GM12874 (cell line): Measurements from ENCODE around the gene MFAP2.
A peak's percentile ranks its signal among the peaks of the same experiment; 100 is the strongest.

ENCODE experiments used
- TF ChIP-seq, protein P1 (sequence below): IDR thresholded peaks from 2 replicates; pipeline ENCODE4 v1.5.1; 2011; ENCODE audit warnings: low read depth, mild to moderate bottlenecking, control low read depth, low read length, moderate library complexity; ENCODE audit not compliant: insufficient read depth

MFAP2 gene

DNA sequence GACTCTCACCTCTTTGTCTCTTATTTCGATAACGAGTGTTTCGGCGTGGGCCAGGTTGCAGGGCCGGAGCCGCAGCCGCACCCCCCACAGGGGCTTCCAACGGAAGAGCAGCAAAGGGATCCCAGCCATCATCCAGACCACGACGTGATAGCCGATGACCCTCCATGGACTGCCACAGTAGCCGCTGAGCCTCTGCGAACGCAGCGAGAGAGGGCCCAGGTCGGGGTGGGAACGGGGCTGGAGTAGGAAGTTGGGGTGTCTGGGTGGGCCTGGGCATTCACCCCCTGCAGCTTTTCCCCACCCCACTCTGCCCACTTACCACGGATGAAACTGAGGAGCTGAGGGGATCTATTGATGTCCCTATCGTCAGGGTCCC lies 24.9 kb upstream of the MFAP2 start:
- TF ChIP-seq, protein P1, sequence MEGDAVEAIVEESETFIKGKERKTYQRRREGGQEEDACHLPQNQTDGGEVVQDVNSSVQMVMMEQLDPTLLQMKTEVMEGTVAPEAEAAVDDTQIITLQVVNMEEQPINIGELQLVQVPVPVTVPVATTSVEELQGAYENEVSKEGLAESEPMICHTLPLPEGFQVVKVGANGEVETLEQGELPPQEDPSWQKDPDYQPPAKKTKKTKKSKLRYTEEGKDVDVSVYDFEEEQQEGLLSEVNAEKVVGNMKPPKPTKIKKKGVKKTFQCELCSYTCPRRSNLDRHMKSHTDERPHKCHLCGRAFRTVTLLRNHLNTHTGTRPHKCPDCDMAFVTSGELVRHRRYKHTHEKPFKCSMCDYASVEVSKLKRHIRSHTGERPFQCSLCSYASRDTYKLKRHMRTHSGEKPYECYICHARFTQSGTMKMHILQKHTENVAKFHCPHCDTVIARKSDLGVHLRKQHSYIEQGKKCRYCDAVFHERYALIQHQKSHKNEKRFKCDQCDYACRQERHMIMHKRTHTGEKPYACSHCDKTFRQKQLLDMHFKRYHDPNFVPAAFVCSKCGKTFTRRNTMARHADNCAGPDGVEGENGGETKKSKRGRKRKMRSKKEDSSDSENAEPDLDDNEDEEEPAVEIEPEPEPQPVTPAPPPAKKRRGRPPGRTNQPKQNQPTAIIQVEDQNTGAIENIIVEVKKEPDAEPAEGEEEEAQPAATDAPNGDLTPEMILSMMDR, result no peak

DNA sequence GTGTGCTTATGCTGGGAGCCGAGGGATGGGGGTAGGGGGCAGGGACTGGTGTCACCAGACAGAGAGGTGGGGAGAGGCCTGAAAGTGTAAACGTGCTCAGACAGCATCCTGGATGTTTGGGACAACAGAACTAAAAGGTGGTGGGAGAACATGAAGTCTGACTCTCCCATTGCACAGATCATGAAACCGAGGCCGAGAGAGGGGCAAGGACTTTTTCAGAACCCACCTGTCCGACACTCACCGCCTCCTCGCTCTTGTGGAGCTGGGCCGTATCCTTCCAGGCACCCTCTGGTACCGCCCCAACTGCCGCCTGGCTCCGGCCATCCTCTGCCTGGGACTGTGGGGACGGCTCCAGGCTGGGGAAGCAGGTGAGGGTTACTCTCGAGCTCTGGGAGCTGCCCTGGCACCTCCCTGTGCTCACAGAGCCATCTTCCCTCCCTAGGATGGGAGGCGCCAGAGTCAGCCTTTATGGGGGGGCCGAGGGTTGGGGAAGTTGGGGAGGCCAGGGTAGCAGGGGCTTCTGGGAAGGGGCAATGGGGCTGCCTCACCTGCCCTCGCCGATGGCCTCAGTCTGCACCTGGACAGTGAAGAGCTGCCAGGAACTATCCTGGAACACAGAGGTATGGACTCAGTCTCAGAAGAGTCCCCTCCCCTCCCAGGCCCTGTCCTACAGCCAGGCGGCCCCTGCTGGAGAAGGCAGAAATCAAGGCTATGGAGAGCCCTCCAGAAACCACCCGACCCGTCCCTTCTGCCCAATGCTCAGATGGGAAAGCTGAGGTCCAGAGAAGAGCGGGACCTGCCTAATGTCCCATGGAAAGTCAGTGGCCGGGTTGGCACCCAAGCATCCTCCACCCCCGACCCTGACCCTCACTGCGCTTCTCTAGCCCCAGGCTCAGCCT lies 24.3 kb upstream of the MFAP2 start:
- TF ChIP-seq, protein P1, result no peak

DNA sequence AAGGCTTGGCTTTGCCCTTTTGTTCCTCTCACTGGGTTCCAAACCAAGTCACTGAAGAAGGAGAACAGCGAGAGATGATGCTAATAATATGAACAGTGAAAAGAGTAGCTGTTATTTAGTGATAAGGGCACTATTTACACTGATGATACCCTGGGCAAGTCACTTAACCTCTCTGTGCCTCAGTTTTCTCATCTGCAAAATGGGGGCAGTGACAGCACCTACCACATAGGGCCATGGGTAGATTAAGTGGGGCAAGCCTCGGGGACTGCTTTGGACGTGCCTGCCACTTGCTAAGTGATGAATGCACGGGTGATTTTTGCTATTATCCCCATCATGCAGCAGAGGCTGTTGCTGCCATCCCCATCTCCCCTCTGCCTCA lies 22.1 kb upstream of the MFAP2 start:
- TF ChIP-seq, protein P1, result no peak

DNA sequence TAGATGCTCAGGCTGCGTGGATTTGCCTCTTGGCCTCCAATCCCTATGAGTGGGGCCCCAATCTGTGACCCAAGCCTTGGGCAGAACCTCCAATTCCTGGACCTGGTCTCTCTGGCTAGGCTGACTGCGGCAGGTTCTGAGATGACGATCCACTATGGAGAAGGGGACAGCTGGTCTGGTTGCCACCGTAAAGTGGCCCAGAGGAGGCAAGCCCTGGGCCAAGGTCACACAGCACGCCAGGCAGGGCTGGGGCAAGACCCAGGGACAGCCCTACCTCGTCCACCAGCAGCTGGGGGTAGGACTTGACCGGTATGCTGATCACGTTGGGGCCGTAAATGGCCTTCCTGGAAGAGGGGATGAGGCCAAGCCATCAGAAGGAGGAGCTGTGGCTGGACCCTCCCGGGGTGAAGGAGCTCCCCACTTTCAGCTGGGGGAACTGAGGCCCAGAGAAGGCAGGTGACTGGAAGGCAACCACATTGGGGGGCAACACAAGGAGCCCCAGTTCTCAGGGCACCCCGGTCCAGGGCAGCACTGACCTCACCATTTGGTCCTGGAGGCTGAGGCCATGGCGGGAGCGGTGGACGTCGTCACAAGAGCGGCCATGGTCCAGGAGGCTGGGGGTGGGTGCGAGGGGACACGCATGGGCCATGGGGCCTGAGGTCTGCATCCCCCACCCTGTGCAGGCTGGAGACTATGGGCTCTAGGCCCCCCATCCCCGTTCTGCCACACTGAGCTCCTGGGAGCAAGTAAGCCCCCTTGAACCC lies 21.5 kb upstream of the MFAP2 start:
- TF ChIP-seq, protein P1, result no peak

DNA sequence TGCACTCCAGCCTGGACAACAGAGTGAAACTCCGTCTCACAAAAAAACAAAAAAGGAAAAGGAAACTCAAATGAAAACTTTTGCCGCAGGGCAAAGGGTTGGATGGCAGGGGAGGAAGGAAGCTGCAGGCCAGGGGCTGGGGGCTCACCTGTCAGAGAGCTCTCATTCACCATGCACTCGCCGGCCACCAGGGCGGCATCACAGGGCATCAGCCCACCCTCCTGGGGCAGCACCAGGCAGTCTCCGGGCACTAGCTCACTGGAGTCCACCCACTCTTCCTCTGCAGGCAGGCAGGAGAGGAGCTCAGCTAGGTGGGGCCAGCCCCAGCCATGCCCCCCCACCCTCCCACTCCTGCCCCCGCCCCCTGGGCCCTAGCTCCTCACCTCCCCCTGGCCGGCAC lies 19.4 kb upstream of the MFAP2 start:
- TF ChIP-seq, protein P1, result 0 out of 2 replicates have a peak, but pooled peaks have one; percentile 12

DNA sequence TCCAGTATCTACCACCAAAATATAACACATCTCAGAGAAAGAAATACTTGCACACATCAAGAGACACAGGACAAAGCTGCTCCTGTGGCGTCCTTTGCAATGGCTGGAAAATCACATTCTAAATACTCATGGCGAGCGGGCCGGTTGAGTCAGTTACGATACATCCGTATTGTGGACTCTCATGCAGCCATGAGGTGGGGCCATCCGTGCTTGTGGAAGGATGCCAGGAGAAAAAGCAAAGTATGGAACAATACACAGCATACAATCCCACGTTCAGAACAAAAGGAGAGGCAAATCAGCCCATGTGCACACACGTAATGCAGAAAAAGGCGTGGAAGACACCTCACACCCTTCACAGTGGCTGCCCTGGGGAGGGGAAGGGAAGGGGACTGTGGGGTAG lies 18.2 kb upstream of the MFAP2 start:
- TF ChIP-seq, protein P1, result no peak

DNA sequence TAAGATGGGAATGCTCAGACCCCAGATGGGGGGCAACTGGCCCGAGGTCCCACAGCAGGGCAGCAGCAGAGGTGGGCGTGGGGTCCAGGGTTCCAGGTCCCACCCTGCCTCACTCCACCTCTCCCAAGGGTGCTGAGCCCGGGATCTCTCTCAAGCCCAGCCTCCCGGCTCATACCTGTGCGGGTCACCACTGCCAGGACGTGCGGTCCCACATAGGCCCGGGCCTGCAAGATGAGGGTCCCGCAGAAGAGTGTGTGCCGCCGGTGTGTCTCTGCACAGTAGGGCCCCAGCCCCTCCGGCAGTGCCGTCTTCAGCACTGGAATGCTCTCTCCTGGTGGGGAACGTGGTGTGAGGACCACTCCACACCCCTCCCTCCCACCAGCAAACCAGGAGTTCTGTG lies 16.4 kb upstream of the MFAP2 start:
- TF ChIP-seq, protein P1, result no peak
